GM12891 (cell line): ENCODE data around the gene MBTPS2.

Experiments
- PAX5 ChIP-seq: IDR thresholded peaks from 2 replicates; pipeline ENCODE4 v1.6.1; 2011; ENCODE audit warnings: low read length, moderate library complexity, mild to moderate bottlenecking; ENCODE audit not compliant: insufficient read depth, severe bottlenecking
- POLR2A ChIP-seq: IDR thresholded peaks from 2 replicates; pipeline ENCODE4 v1.6.1; 2011; ENCODE audit warnings: low read depth, low read length, control low read depth
- POLR2AphosphoS5 ChIP-seq: IDR thresholded peaks from 2 replicates; pipeline ENCODE4 v1.6.1; 2011; ENCODE audit warnings: low read depth, low read length, control low read depth
- POU2F2 ChIP-seq: IDR thresholded peaks from 2 replicates; pipeline ENCODE4 v1.6.1; 2011; ENCODE audit warnings: low read depth, mild to moderate bottlenecking, control low read depth, low read length, moderate library complexity
- SPI1 ChIP-seq: IDR thresholded peaks from 2 replicates; pipeline ENCODE4 v1.6.1; 2011; ENCODE audit warnings: low read depth, low read length, control low read depth
- TAF1 ChIP-seq: IDR thresholded peaks from 2 replicates; pipeline ENCODE4 v1.6.1; 2011; ENCODE audit warnings: low read depth, low read length, control low read depth

- TF ChIP-seq POU2F2 (no peak), PAX5 (no peak), POLR2A (no peak), POLR2AphosphoS5 (no peak), TAF1 (no peak), SPI1 (no peak)
These were observed 14.2 kb downstream of the MBTPS2 start for GRCh38 chrX:21853578-21853977.
